Fibroblast of lung (primary cell): ENCODE data around the gene CPXM1. TPM values are rescaled to one million over a fixed set of nuclear protein-coding genes. Genes with fewer than 3 reads are reported as not detected.

Experiments
- DNase-seq, 2 donors: peaks; one replicate each; pipeline versions ENCODE4 v3.0.0 to v3.0.0-alpha.2; 2010; ENCODE audit warnings: low read depth in 2 of 2
- H2AFZ ChIP-seq: 2 replicates; pipeline ENCODE4 v1.5.1; 2012; ENCODE audit warnings: low read length, control low read depth, inconsistent platforms
- H3K27ac ChIP-seq: 2 replicates; pipeline ENCODE4 v1.5.1; 2011; ENCODE audit warnings: low read length, control low read depth; ENCODE audit not compliant: insufficient read depth
- H3K27me3 ChIP-seq: 2 replicates; pipeline ENCODE4 v1.5.1; 2011; ENCODE audit warnings: mild to moderate bottlenecking, low read length; ENCODE audit not compliant: control insufficient read depth, insufficient read depth
- H3K36me3 ChIP-seq: 2 replicates; pipeline ENCODE4 v1.5.1; 2011; ENCODE audit warnings: low read length; ENCODE audit not compliant: control insufficient read depth, insufficient read depth
- H3K4me1 ChIP-seq: 2 replicates; pipeline ENCODE4 v1.5.1; 2011; ENCODE audit warnings: low read length; ENCODE audit not compliant: control insufficient read depth, insufficient read depth; ENCODE audit errors: extremely low read depth
- H3K4me2 ChIP-seq: 2 replicates; pipeline ENCODE4 v1.5.1; 2011; ENCODE audit warnings: low read length, control low read depth; ENCODE audit not compliant: insufficient read depth; ENCODE audit errors: extremely low read depth
- H3K4me3 ChIP-seq, 4 experiments: fragments of 200-600 bp in 1 of 4; sonication (generic) in 1 of 4; replicated peaks in 1 of 4; 2 replicates each; pipeline ENCODE4 v1.5.1; 2011 to 2016; ENCODE audit warnings: low read length in 4 of 4, low read depth in 3 of 4, mild to moderate bottlenecking in 3 of 4, control low read depth in 2 of 4, inconsistent platforms in 1 of 4, mixed read lengths in 1 of 4; ENCODE audit not compliant: insufficient read depth in 1 of 4; ENCODE audit errors: control extremely low read depth in 1 of 4
- H3K79me2 ChIP-seq: 2 replicates; pipeline ENCODE4 v1.5.1; 2012; ENCODE audit warnings: mild to moderate bottlenecking, low read length, inconsistent platforms; ENCODE audit not compliant: control insufficient read depth, insufficient read depth
- H3K9ac ChIP-seq: 2 replicates; pipeline ENCODE4 v1.5.1; 2011; ENCODE audit warnings: mild to moderate bottlenecking, low read length, control low read depth; ENCODE audit not compliant: insufficient read depth
- H3K9me3 ChIP-seq: 2 replicates; pipeline ENCODE4 v1.5.1; 2012; ENCODE audit warnings: low read depth, low read length; ENCODE audit not compliant: control insufficient read depth, insufficient read depth
- H4K20me1 ChIP-seq: 2 replicates; pipeline ENCODE4 v1.5.1; 2011; ENCODE audit warnings: low read length; ENCODE audit not compliant: control insufficient read depth, insufficient read depth; ENCODE audit errors: extremely low read depth
- CTCF ChIP-seq, 2 donors: IDR thresholded peaks in 1 of 2; conservative IDR thresholded peaks in 1 of 2; 1 replicate in 1 of 2; 2 replicates in 1 of 2; pipeline ENCODE4 v1.5.1; 2011 to 2012; ENCODE audit warnings: low read length in 2 of 2, control low read depth in 1 of 2, inconsistent platforms in 1 of 2, low read depth in 1 of 2, mild to moderate bottlenecking in 1 of 2
- EZH2 ChIP-seq: IDR thresholded peaks from 2 replicates; pipeline ENCODE4 v1.5.1; 2012; ENCODE audit warnings: low read length, control low read depth, mild to moderate bottlenecking; ENCODE audit errors: missing control alignments
- polyA plus RNA-seq, 2 donors: library from polyadenylated mRNA; depleted of rRNA in 1 of 2; stranded (reverse) in 1 of 2; unstranded in 1 of 2; fragments of >200 nt; gene quantifications; 2 replicates each; pipeline ENCODE4 v1.2.1, GENCODE V29; 2011 to 2012; ENCODE audit warnings: missing spikeins in 1 of 2
- total RNA-seq: library from RNA; depleted of rRNA; stranded (reverse); fragments of >200 nt; gene quantifications from 2 replicates; pipeline ENCODE4 v1.2.1, GENCODE V29; 2014

The CPXM1 gene
- total and polyA plus RNA-seq, 2 donors (not counting 1 experiment from before 2014, with no cell fraction given), result 0.50 to 0.92 TPM

- no peak overlapping the region for H3K4me2 ChIP-seq
- H4K20me1 ChIP-seq, result no peaks in the 10 kb centered on the region
- TF ChIP-seq EZH2 (no peak), CTCF (conservative IDR thresholded peaks at IDR 0.05 in 1 of 2, IDR thresholded peaks at IDR 0.05 in 1 of 2; ENCODE audit: low read depth in 1 of 2, low read length in 2 of 2) (no peak)
- H3K79me2 ChIP-seq, result no peaks in the 10 kb centered on the region
- peaks cover 20% of the 10 kb centered on the region for H3K27me3 ChIP-seq
- H3K36me3 ChIP-seq, result no peaks in the 10 kb centered on the region
- DNase-seq, result peak; percentile 12 to 70
- H3K9ac ChIP-seq, result no peak overlapping the region
- H3K4me3 ChIP-seq, result no peak overlapping the region
- H3K4me1 ChIP-seq, result no peaks in the 10 kb centered on the region
- H3K9me3 ChIP-seq, result no peaks in the 10 kb centered on the region
- H3K27ac ChIP-seq, result no peak overlapping the region
- no peak overlapping the region for H2AFZ ChIP-seq
Measured at GRCh38 chr20:2767768-2768631, 32.4 kb downstream of the CPXM1 start.

- Histone ChIP-seq H3K79me2 (no peaks in the 10 kb centered on the region), H3K9ac (no peak overlapping the region), H3K4me3 (no peak overlapping the region), H3K27ac (no peak overlapping the region), H4K20me1 (no peaks in the 10 kb centered on the region), H3K4me2 (no peak overlapping the region), H3K4me1 (no peaks in the 10 kb centered on the region), H2AFZ (no peak overlapping the region), H3K36me3 (no peaks in the 10 kb centered on the region), H3K9me3 (no peaks in the 10 kb centered on the region), H3K27me3 (peaks cover 15% of the 10 kb centered on the region)
- no peak for DNase-seq
- TF ChIP-seq CTCF (conservative IDR thresholded peaks at IDR 0.05 in 1 of 2, IDR thresholded peaks at IDR 0.05 in 1 of 2; ENCODE audit: low read depth in 1 of 2, low read length in 2 of 2), result no peak
- TF ChIP-seq EZH2, result no peak
Measured at GRCh38 chr20:2763186-2763585, 37.2 kb downstream of the CPXM1 start.

- Histone ChIP-seq H2AFZ (no peak overlapping the region), H3K4me2 (no peak overlapping the region), H3K27me3 (peaks cover 15% of the 10 kb centered on the region), H3K27ac (no peak overlapping the region), H3K79me2 (no peaks in the 10 kb centered on the region), H3K4me1 (no peaks in the 10 kb centered on the region), H3K9ac (no peak overlapping the region), H3K4me3 (no peak overlapping the region), H3K36me3 (no peaks in the 10 kb centered on the region), H4K20me1 (no peaks in the 10 kb centered on the region), H3K9me3 (no peaks in the 10 kb centered on the region)
- TF ChIP-seq EZH2, result no peak
- no peak for TF ChIP-seq CTCF (conservative IDR thresholded peaks at IDR 0.05 in 1 of 2, IDR thresholded peaks at IDR 0.05 in 1 of 2; ENCODE audit: low read depth in 1 of 2, low read length in 2 of 2)
- DNase-seq, result no peak
Measured at GRCh38 chr20:2762578-2763131, 37.8 kb downstream of the CPXM1 start.
